Prostate gland (tissue), 2 donors: ENCODE results near the gene CSF1R.

Experiments
- CTCF ChIP-seq, 4 experiments: fragments of 200-600 bp in 2 of 4; fragments of 450-650 bp in 2 of 4; sonication (generic) in 2 of 4; IDR thresholded peaks; 1 replicate in 3 of 4; 2 replicates in 1 of 4; pipeline ENCODE4 v1.5.1; 2016 to 2019; ENCODE audit warnings: antibody characterized with exemption in 4 of 4, mild to moderate bottlenecking in 2 of 4, moderate library complexity in 2 of 4
- POLR2A ChIP-seq: fragments of 450-650 bp; IDR thresholded peaks from one replicate; pipeline ENCODE4 v1.6.1; 2016; ENCODE audit warnings: antibody characterized with exemption, mild to moderate bottlenecking

GRCh38 chr5:150131461-150131860 lies 45.1 kb upstream of the CSF1R start:
- TF ChIP-seq POLR2A (no peak), CTCF (IDR thresholded peaks at IDR 0.05) (no peak)
